ENCODE data around the gene PROX1. TPM values are rescaled to one million over a fixed set of nuclear protein-coding genes. Genes with fewer than 3 reads are reported as not detected.
"Not testable (repeated sequence)": the region's sequence is repeated elsewhere in the genome, so short reads cannot be mapped to it uniquely, and the experiment has no call there.

Gene PROX1
- total RNA-seq, 1 donor from 2014 or later: 2.5 TPM

- no peak for DNase-seq (ENCODE audit: extremely low read depth, low read depth, low spot score)
These were observed 79.2 kb downstream of the PROX1 start for GRCh38 chr1:214066936-214067335.

- no peak for DNase-seq (ENCODE audit: extremely low read depth, low read depth, low spot score)
These were observed 79.6 kb downstream of the PROX1 start for GRCh38 chr1:214067397-214067796.

- no peak for DNase-seq (ENCODE audit: extremely low read depth, low read depth, low spot score)
These were observed 80.3 kb downstream of the PROX1 start for GRCh38 chr1:214067853-214068703.

GRCh38 chr1:214068979-214069378, 81.2 kb downstream of the PROX1 start:
- no peak for DNase-seq (ENCODE audit: extremely low read depth, low read depth, low spot score)

- no peak for DNase-seq (ENCODE audit: extremely low read depth, low read depth, low spot score)
These were observed 83.7 kb downstream of the PROX1 start for GRCh38 chr1:214071469-214071868.

GRCh38 chr1:214072426-214073157, 84.8 kb downstream of the PROX1 start:
- no peak for DNase-seq (ENCODE audit: extremely low read depth, low read depth, low spot score)

GRCh38 chr1:214074477-214074876, 86.7 kb downstream of the PROX1 start:
- DNase-seq (ENCODE audit: extremely low read depth, low read depth, low spot score): no peak

- no peak for DNase-seq (ENCODE audit: extremely low read depth, low read depth, low spot score)
These were observed 87.7 kb downstream of the PROX1 start for GRCh38 chr1:214075305-214075998.

- no peak for DNase-seq (ENCODE audit: extremely low read depth, low read depth, low spot score)
These were observed 88.4 kb downstream of the PROX1 start for GRCh38 chr1:214075999-214076707.

- no peak for DNase-seq (ENCODE audit: extremely low read depth, low read depth, low spot score)
These were observed 88.9 kb downstream of the PROX1 start for GRCh38 chr1:214076708-214077065.

- DNase-seq (ENCODE audit: extremely low read depth, low read depth, low spot score): no peak
These were observed 91.2 kb downstream of the PROX1 start for GRCh38 chr1:214078950-214079349.

GRCh38 chr1:214085325-214085724, 97.6 kb downstream of the PROX1 start:
- no peak for DNase-seq (ENCODE audit: extremely low read depth, low read depth, low spot score)

- DNase-seq (ENCODE audit: extremely low read depth, low read depth, low spot score): no peak
These were observed 99.2 kb downstream of the PROX1 start for GRCh38 chr1:214086945-214087344.

- DNase-seq (ENCODE audit: extremely low read depth, low read depth, low spot score): not testable (repeated sequence)
These were observed 101.2 kb downstream of the PROX1 start for GRCh38 chr1:214089003-214089402.
